ENCODE measurements around the gene CINP.

The CINP gene

DNA sequence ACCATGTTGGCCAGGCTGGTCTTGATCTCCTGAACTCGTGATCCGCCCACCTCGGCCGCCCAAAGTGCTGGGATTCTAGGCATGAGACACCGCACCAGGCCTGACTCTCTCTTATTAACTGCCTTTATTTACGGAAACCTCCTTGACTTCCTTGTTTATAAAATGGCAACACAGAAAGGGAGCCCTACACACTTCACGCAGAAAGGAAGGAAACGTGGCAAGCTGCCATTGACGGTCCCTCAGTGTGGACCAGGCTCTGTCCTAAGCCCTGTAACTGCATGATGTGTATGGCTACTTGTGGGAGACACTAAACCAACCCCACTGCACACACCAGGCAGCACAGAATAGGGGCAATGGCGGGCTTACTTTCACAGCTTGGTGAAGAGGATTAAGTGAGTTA lies 11.7 kb downstream of the CINP start:
- no peak for TF ChIP-seq CTCF (conservative IDR thresholded peaks at IDR 0.05; ENCODE audit: low read length)
- no peak for TF ChIP-seq EZH2phosphoT487 (IDR thresholded peaks at IDR 0.05; ENCODE audit: borderline replicate concordance)
- Histone ChIP-seq H2AFZ (ENCODE audit: low read length) (no peak overlapping the region), H3K4me2 (ENCODE audit: low read depth, low read length, poor library complexity, severe bottlenecking) (no peak overlapping the region), H3K9ac (ENCODE audit: low read depth, low read length, poor library complexity, severe bottlenecking) (no peak overlapping the region), H3F3A (ENCODE audit: low read depth) (no peaks in the 10 kb centered on the region), H4K20me1 (ENCODE audit: insufficient read depth, low read length, poor library complexity, severe bottlenecking) (no peaks in the 10 kb centered on the region), H3K9me3 (ENCODE audit: insufficient read depth, low read depth, low read length) (no peaks in the 10 kb centered on the region), H3K4me1 (ENCODE audit: insufficient read depth, low read length, poor library complexity, severe bottlenecking) (no peaks in the 10 kb centered on the region), H3K27me3 (ENCODE audit: insufficient read depth, low read length, poor library complexity, severe bottlenecking) (no peaks in the 10 kb centered on the region), H3K4me3 (ENCODE audit: low read length, poor library complexity, severe bottlenecking) (no peak overlapping the region), H3K79me2 (ENCODE audit: insufficient read depth, low read length) (no peaks in the 10 kb centered on the region), H3K36me3 (ENCODE audit: insufficient read depth, low read length) (peaks cover 26% of the 10 kb centered on the region; the same call in 1 of the 2 replicates), H3K9me2 (replicated peaks; ENCODE audit: low read depth, low read length) (no peaks in the 10 kb centered on the region)

DNA sequence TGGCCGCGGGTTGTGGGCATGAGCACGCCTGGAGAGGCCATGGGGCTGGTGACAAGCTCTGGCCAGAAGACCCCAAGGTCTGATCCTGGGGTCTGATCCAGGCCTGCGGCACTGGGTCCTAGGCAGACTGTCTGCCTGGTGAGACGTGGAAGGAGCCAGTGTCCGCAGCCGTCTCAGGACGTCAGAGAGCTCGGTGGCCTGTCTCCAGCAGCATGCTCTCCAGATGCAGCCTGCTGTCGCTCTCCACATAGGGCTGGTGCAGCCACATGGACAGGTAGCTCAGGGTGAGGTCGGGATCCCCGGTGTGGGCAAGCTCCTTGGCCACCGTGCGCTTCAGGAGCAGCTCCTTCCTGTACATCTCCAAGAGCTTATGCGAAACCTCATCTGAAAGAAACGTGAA lies 14.3 kb downstream of the CINP start:
- H3K27me3 ChIP-seq (ENCODE audit: insufficient read depth, low read length, poor library complexity, severe bottlenecking), result no peaks in the 10 kb centered on the region
- H3K9ac ChIP-seq (ENCODE audit: low read depth, low read length, poor library complexity, severe bottlenecking), result no peak overlapping the region
- no peaks in the 10 kb centered on the region for H4K20me1 ChIP-seq (ENCODE audit: insufficient read depth, low read length, poor library complexity, severe bottlenecking)
- H3K9me3 ChIP-seq (ENCODE audit: insufficient read depth, low read depth, low read length), result no peaks in the 10 kb centered on the region
- no peaks in the 10 kb centered on the region for H3F3A ChIP-seq (ENCODE audit: low read depth)
- H3K9me2 ChIP-seq (replicated peaks; ENCODE audit: low read depth, low read length), result no peaks in the 10 kb centered on the region
- H3K4me3 ChIP-seq (ENCODE audit: low read length, poor library complexity, severe bottlenecking), result no peak overlapping the region
- no peaks in the 10 kb centered on the region for H3K4me1 ChIP-seq (ENCODE audit: insufficient read depth, low read length, poor library complexity, severe bottlenecking)
- TF ChIP-seq EZH2phosphoT487 (IDR thresholded peaks at IDR 0.05; ENCODE audit: borderline replicate concordance) (no peak), CTCF (conservative IDR thresholded peaks at IDR 0.05; ENCODE audit: low read length) (no peak)
- H3K79me2 ChIP-seq (ENCODE audit: insufficient read depth, low read length), result no peaks in the 10 kb centered on the region
- no peak overlapping the region for H2AFZ ChIP-seq (ENCODE audit: low read length)
- peaks cover 32% of the 10 kb centered on the region; the same call in 1 of the 2 replicates for H3K36me3 ChIP-seq (ENCODE audit: insufficient read depth, low read length)
- no peak overlapping the region for H3K4me2 ChIP-seq (ENCODE audit: low read depth, low read length, poor library complexity, severe bottlenecking)

- H3K79me2 ChIP-seq (ENCODE audit: insufficient read depth, low read length), result no peaks in the 10 kb centered on the region
- no peaks in the 10 kb centered on the region for H3K9me3 ChIP-seq (ENCODE audit: insufficient read depth, low read depth, low read length)
- H3F3A ChIP-seq (ENCODE audit: low read depth), result no peaks in the 10 kb centered on the region
- no peaks in the 10 kb centered on the region for H3K4me1 ChIP-seq (ENCODE audit: insufficient read depth, low read length, poor library complexity, severe bottlenecking)
- H4K20me1 ChIP-seq (ENCODE audit: insufficient read depth, low read length, poor library complexity, severe bottlenecking), result no peaks in the 10 kb centered on the region
- H3K9me2 ChIP-seq (replicated peaks; ENCODE audit: low read depth, low read length), result no peaks in the 10 kb centered on the region
- no peaks in the 10 kb centered on the region for H3K27me3 ChIP-seq (ENCODE audit: insufficient read depth, low read length, poor library complexity, severe bottlenecking)
- no peak overlapping the region for H2AFZ ChIP-seq (ENCODE audit: low read length)
- no peak overlapping the region for H3K4me2 ChIP-seq (ENCODE audit: low read depth, low read length, poor library complexity, severe bottlenecking)
- no peak overlapping the region for H3K9ac ChIP-seq (ENCODE audit: low read depth, low read length, poor library complexity, severe bottlenecking)
- TF ChIP-seq CTCF (conservative IDR thresholded peaks at IDR 0.05; ENCODE audit: low read length) (no peak), EZH2phosphoT487 (IDR thresholded peaks at IDR 0.05; ENCODE audit: borderline replicate concordance) (no peak)
- no peak overlapping the region for H3K4me3 ChIP-seq (ENCODE audit: low read length, poor library complexity, severe bottlenecking)
- H3K36me3 ChIP-seq (ENCODE audit: insufficient read depth, low read length), result peaks cover 37% of the 10 kb centered on the region; the same call in 1 of the 2 replicates
Observed at GRCh38 chr14:102346645-102347044, 16.0 kb downstream of the CINP start.

All from Loucy (cell line).